ENCODE measurements around the gene GNPTG.

Gene GNPTG

DNA sequence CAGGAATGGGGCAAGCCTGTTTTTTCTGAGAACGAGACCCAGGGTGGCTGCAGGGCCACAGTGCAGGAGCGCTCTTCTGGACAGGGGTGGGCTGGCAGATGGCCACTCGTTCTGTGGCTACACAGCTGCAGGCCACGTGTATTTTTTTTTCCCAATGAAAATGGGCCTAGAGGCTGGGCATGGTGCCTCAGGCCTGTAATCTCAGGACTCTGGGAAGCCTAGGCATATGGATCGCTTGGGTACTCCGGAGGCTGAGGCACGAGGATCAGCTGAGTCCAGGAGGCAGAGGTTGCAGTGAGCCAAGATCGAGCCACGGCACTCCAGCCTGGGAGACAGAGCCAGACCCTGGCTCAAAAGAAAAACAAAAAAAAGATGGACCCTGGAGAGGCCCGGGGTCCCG is 56.0 kb downstream of the GNPTG start:
- Histone ChIP-seq H3K9me3 (ENCODE audit: insufficient read depth, low read depth, low read length) (no peaks in the 10 kb centered on the region), H3K4me1 (ENCODE audit: insufficient read depth, low read length) (no peaks in the 10 kb centered on the region), H3K4me3 (ENCODE audit: low read length) (peak overlapping the region; percentile 92), H3K9ac (ENCODE audit: low read depth, low read length) (peak overlapping the region; percentile 39; the same call in 1 of the 2 replicates), H3K27me3 (ENCODE audit: insufficient read depth, low read length) (no peaks in the 10 kb centered on the region), H3K36me3 (ENCODE audit: insufficient read depth, low read length) (peaks cover 6% of the 10 kb centered on the region; the same call in 1 of the 2 replicates), H3K27ac (ENCODE audit: low read depth, low read length) (peak overlapping the region; percentile 58; the same call in 1 of the 2 replicates)
- 62% methylated on average over 11 of the region's 11 CpGs for WGBS

DNA sequence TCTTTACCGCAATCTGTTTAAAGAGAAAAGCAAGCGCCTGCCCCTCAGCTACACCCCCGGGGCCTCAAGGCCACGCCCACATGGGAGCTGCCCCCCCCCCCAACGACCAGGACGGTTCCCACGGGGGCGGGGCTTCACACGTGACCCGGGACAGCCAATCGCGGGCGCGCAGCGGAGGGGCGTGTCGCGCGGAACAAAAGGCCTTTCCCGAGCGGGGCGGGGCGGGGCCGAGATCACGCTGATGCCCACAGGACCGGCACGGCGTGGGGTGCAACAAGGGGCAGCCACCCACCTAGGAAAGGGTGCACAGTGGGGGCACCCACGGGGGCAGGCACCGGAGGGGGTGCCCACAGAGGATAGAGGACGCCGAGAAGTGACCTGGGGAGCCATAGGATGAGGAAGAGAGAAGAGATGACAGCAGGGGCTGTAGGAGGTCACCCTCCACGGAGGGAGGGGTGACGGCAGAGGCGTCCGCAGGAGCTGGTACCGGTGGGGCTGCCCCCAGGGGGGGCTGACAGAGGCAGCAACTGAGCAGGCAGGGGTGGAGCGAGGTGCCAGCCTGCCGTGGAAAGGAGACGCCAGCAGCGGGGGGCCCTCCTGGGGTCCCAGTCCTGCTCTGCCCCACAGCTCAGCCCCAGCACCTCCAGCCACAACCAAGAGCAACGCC is 56.6 kb downstream of the GNPTG start:
- 3% methylated on average over 40 of the region's 42 CpGs for WGBS
- Histone ChIP-seq H3K36me3 (ENCODE audit: insufficient read depth, low read length) (peaks cover 8% of the 10 kb centered on the region; the same call in 1 of the 2 replicates), H3K9ac (ENCODE audit: low read depth, low read length) (peak overlapping the region; percentile 67), H3K4me3 (ENCODE audit: low read length) (peak overlapping the region; percentile 92), H3K9me3 (ENCODE audit: insufficient read depth, low read depth, low read length) (no peaks in the 10 kb centered on the region), H3K27ac (ENCODE audit: low read depth, low read length) (no peak overlapping the region), H3K4me1 (ENCODE audit: insufficient read depth, low read length) (no peaks in the 10 kb centered on the region), H3K27me3 (ENCODE audit: insufficient read depth, low read length) (no peaks in the 10 kb centered on the region)

DNA sequence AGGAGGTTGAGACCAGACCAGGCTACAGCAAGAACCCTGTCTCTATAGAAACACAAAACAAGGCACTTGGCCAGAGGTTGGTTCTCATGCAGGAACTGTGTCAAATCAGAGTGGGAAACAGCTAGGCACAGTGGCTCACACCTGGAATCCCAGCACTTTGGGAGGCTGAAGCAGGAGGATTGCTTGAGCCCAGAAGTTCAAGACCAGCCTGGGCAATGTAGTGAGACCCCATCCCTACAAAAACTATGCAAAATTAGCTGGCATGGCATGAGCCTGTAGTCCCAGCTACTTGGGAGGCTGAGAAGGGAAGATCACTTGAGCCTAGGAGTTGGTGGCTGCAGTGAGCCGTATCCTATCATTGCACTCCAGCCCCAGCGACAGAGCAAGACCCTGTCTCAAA is 61.1 kb downstream of the GNPTG start:
- no peak overlapping the region for H3K4me3 ChIP-seq (ENCODE audit: low read length)
- no peaks in the 10 kb centered on the region; the same call in 1 of the 2 replicates for H3K4me1 ChIP-seq (ENCODE audit: insufficient read depth, low read length)
- H3K27me3 ChIP-seq (ENCODE audit: insufficient read depth, low read length) = no peaks in the 10 kb centered on the region
- no peak overlapping the region for H3K27ac ChIP-seq (ENCODE audit: low read depth, low read length)
- 100% methylated on average over 1 of the region's 2 CpGs for WGBS
- H3K9ac ChIP-seq (ENCODE audit: low read depth, low read length) = no peak overlapping the region
- peaks cover 8% of the 10 kb centered on the region; the same call in 1 of the 2 replicates for H3K36me3 ChIP-seq (ENCODE audit: insufficient read depth, low read length)
- no peaks in the 10 kb centered on the region for H3K9me3 ChIP-seq (ENCODE audit: insufficient read depth, low read depth, low read length)
